ENCODE measurements around the gene IGIP.

IGIP gene

GRCh38 chr5:140134277-140134935 is 8.7 kb downstream of the IGIP start:
- TF ChIP-seq, protein P1, sequence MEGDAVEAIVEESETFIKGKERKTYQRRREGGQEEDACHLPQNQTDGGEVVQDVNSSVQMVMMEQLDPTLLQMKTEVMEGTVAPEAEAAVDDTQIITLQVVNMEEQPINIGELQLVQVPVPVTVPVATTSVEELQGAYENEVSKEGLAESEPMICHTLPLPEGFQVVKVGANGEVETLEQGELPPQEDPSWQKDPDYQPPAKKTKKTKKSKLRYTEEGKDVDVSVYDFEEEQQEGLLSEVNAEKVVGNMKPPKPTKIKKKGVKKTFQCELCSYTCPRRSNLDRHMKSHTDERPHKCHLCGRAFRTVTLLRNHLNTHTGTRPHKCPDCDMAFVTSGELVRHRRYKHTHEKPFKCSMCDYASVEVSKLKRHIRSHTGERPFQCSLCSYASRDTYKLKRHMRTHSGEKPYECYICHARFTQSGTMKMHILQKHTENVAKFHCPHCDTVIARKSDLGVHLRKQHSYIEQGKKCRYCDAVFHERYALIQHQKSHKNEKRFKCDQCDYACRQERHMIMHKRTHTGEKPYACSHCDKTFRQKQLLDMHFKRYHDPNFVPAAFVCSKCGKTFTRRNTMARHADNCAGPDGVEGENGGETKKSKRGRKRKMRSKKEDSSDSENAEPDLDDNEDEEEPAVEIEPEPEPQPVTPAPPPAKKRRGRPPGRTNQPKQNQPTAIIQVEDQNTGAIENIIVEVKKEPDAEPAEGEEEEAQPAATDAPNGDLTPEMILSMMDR (IDR thresholded peaks at IDR 0.05): no peak

GRCh38 chr5:140135127-140135526 is 9.4 kb downstream of the IGIP start:
- TF ChIP-seq, protein P1 (IDR thresholded peaks at IDR 0.05): no peak

- TF ChIP-seq, protein P1 (IDR thresholded peaks at IDR 0.05): no peak
Observed at GRCh38 chr5:140136624-140137023, 10.9 kb downstream of the IGIP start.

GRCh38 chr5:140140435-140140834 is 14.7 kb downstream of the IGIP start:
- TF ChIP-seq, protein P1 (IDR thresholded peaks at IDR 0.05): no peak

DNA sequence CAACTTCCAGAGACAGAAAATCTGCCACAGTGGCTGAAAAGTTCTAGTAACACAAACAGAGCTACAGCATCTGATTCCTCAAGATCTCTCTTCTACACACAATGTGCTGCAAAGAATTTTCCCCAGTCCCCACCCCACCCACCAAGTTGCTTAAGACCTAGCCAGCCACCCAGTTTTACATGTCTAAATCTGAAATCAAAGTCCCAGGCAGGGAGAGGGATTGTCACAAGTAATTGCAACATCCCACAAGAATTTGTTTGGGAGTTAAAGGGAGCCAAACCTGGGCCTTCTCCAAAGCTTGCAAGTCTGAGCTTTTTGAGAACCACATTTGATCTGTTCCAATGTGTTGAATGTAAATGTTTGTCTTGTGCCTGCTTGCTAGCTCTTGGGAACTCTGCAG is 15.5 kb downstream of the IGIP start:
- TF ChIP-seq, protein P1 (IDR thresholded peaks at IDR 0.05): no peak

DNA sequence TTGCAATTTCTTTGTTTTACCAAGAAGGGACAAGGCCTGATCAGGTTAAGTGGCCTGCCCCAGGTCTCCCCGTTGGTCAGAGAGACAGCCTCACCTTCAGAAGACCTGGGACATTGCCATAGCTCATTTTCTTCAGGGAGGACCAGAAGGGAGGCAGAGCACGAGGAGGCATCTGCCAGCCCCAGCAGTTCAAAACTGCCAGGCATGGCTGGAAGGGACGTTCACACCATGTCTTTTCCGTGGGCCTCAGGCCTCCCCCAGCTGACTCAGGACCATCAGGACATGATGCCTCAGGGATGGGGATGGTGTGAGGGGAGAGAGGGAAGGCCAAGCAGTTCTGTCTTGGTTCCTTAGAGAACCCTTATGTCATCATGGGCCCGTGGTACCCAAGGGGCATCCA is 16.5 kb downstream of the IGIP start:
- TF ChIP-seq, protein P1 (IDR thresholded peaks at IDR 0.05): no peak

DNA sequence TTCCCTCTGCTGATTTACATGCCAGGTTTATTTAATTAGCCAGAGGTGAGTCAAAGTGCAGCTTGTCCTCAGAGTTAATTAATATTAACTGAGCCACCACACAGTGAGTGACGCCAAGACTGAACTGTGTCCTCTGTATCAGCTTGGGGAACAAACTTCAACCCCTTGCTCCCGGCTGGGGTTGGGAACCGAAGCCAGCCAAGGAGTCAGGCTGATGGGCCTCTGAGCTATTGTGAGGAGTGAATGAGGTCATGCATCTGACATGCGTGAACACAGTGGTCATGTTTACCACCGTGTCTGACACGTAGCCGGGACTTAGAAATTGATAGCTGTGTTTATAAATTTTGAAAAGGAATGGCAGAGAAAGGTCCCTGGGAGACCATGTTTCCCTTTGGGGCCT is 17.1 kb downstream of the IGIP start:
- TF ChIP-seq, protein P1 (IDR thresholded peaks at IDR 0.05): no peak

All from LNCAP (cell line).